CD8-positive, alpha-beta memory T cell (primary cell): ENCODE measurements around the gene PFDN1. TPM values are rescaled to one million over a fixed set of nuclear protein-coding genes. Genes with fewer than 3 reads are reported as not detected.

Experiments
- CTCF ChIA-PET: fragments of 350-600 bp; sonication (Branson Sonifier 250); formaldehyde crosslinking; loops from one replicate; lab custom pipeline; 2021; ENCODE audit warnings: antibody characterized with exemption; lab: Charles Lee
- POLR2A ChIA-PET: fragments of 350-600 bp; sonication (Branson Sonifier 250); formaldehyde crosslinking; loops from one replicate; lab custom pipeline; 2021; ENCODE audit warnings: antibody characterized with exemption; lab: Charles Lee
- DNase-seq, 5 donors: peaks; one replicate each; pipeline versions ENCODE4 v3.0.0 to v3.0.0-alpha.2; 2020 to 2022; ENCODE audit warnings: mixed read lengths in 1 of 5
- H3K27ac ChIP-seq: one replicate; pipeline ENCODE4 v1.7.0; 2013; ENCODE audit warnings: low read depth, mild to moderate bottlenecking, low read length, moderate library complexity
- H3K27me3 ChIP-seq: 2 replicates; pipeline ENCODE4 v1.7.0; 2013; ENCODE audit warnings: low read length, mild to moderate bottlenecking; ENCODE audit not compliant: insufficient read depth, poor library complexity, severe bottlenecking
- H3K36me3 ChIP-seq: 2 replicates; pipeline ENCODE4 v1.7.0; 2013; ENCODE audit warnings: mild to moderate bottlenecking, low read length, moderate library complexity; ENCODE audit not compliant: insufficient read depth
- H3K4me1 ChIP-seq: 2 replicates; pipeline ENCODE4 v1.7.0; 2013; ENCODE audit warnings: mild to moderate bottlenecking, low read length, moderate library complexity; ENCODE audit not compliant: insufficient read depth
- H3K4me3 ChIP-seq: 2 replicates; pipeline ENCODE4 v1.7.0; 2013; ENCODE audit warnings: mild to moderate bottlenecking, low read length
- H3K9me3 ChIP-seq: 2 replicates; pipeline ENCODE4 v1.7.0; 2013; ENCODE audit warnings: mild to moderate bottlenecking, low read length
- H3K27ac Mint-ChIP-seq, 8 donors: one replicate each; pipeline ENCODE4 v1.8.0; 2020 to 2021; ENCODE audit warnings: mixed read lengths in 8 of 8, mild to moderate bottlenecking in 6 of 8, inconsistent platforms in 3 of 8, moderate library complexity in 3 of 8
- H3K27me3 Mint-ChIP-seq, 2 donors: one replicate each; pipeline ENCODE4 v1.8.0; 2020 to 2021; ENCODE audit warnings: mixed read lengths in 2 of 2, mild to moderate bottlenecking in 1 of 2, moderate library complexity in 1 of 2
- H3K36me3 Mint-ChIP-seq, 3 donors: one replicate each; pipeline ENCODE4 v1.8.0; 2020 to 2021; ENCODE audit warnings: mixed read lengths in 3 of 3, inconsistent platforms in 1 of 3, mild to moderate bottlenecking in 1 of 3
- H3K4me1 Mint-ChIP-seq, 3 donors: one replicate each; pipeline ENCODE4 v1.8.0; 2020 to 2021; ENCODE audit warnings: mixed read lengths in 3 of 3, inconsistent platforms in 1 of 3, mild to moderate bottlenecking in 1 of 3
- H3K4me3 Mint-ChIP-seq, 7 donors: one replicate each; pipeline ENCODE4 v1.8.0; 2020 to 2021; ENCODE audit warnings: mixed read lengths in 7 of 7, mild to moderate bottlenecking in 6 of 7, moderate library complexity in 4 of 7, inconsistent platforms in 2 of 7
- H3K9me3 Mint-ChIP-seq, 5 donors: one replicate each; pipeline ENCODE4 v1.8.0; 2020 to 2022; ENCODE audit warnings: mixed read lengths in 5 of 5, mild to moderate bottlenecking in 3 of 5, moderate library complexity in 2 of 5, inconsistent platforms in 1 of 5
- polyA plus RNA-seq: library from polyadenylated mRNA; unstranded; fragments of 300-500 nt; fragmentation: Illumina TruSeq; gene quantifications from one replicate; pipeline ENCODE4 v1.2.3, GENCODE V29; 2021
- total RNA-seq, 2 experiments: library from RNA; stranded (reverse); gene quantifications; one replicate each; pipeline ENCODE4 v1.2.3, GENCODE V29; 2021

Gene PFDN1
- total and polyA plus RNA-seq, 3 experiments from 2014 or later, result 71.2 to 115 (median 73.2) TPM

DNA sequence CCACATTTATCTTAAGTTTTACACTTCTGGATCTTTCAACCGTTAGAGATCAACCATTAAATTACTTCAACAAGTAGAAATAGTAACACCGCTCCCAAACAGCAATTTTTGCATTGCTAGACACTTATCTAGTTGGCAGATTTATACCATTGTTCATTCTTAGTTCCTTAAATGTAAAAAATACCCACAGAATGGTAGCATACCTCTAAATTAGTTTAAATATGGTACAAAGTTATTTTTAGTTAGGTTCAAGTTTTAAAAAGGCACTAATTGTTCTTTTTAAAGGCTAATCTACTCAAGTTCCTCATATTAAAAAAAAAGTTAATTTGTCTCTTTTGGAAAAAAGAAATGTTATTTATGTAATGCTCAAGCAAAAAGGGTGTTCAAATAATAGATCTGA is 8.1 kb downstream of the PFDN1 start:
- peaks cover 5% of the 10 kb centered on the region for H3K36me3 ChIP-seq
- DNase-seq, result no peak
- ChIA-PET CTCF (no interaction called here), POLR2A (no interaction called here)
- H3K4me3 ChIP-seq, result no peak overlapping the region
- no peaks in the 10 kb centered on the region for H3K9me3 Mint-ChIP-seq
- H3K36me3 Mint-ChIP-seq, result peaks cover 0 to 33% (median 18%) of the 10 kb centered on the region in 3 donors
- no peak overlapping the region for H3K27ac ChIP-seq
- peaks cover 16% of the 10 kb centered on the region for H3K4me1 ChIP-seq
- no peaks in the 10 kb centered on the region for H3K27me3 ChIP-seq
- H3K27ac Mint-ChIP-seq, result no peak overlapping the region
- peaks cover 35 to 71% (median 63%) of the 10 kb centered on the region in 3 donors for H3K4me1 Mint-ChIP-seq
- no peak overlapping the region for H3K4me3 Mint-ChIP-seq
- H3K27me3 Mint-ChIP-seq, result no peaks in the 10 kb centered on the region
- no peaks in the 10 kb centered on the region for H3K9me3 ChIP-seq

DNA sequence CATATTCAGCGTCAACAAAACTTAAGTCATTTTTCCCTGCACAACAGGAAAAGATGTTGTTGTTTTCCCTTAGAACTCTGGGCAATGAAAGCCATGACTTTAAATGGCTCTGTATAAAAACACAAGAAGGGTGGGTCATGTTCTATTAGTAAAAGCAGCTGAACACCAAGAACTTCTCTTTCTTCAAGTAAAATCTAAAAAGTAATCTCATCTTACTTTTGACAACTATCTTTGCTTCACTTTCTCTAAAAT is 9.1 kb downstream of the PFDN1 start:
- H3K4me1 ChIP-seq, result peaks cover 16% of the 10 kb centered on the region
- Mint-ChIP-seq H3K4me1 (peaks cover 38 to 76% (median 69%) of the 10 kb centered on the region in 3 donors), H3K27ac (no peak overlapping the region), H3K27me3 (no peaks in the 10 kb centered on the region), H3K36me3 (peaks cover 0 to 26% (median 17%) of the 10 kb centered on the region in 3 donors), H3K9me3 (no peaks in the 10 kb centered on the region), H3K4me3 (no peak overlapping the region)
- no peak overlapping the region for H3K27ac ChIP-seq
- no peak overlapping the region for H3K4me3 ChIP-seq
- H3K36me3 ChIP-seq, result peaks cover 5% of the 10 kb centered on the region
- H3K9me3 ChIP-seq, result no peaks in the 10 kb centered on the region
- DNase-seq, result no peak
- CTCF ChIA-PET, result no interaction called here
- H3K27me3 ChIP-seq, result no peaks in the 10 kb centered on the region
- POLR2A ChIA-PET, result interaction anchor here (0.6 kb wide), 1 partner anchor 19 kb away, joined by 4 read pairs; no protein-coding TSS in a partner anchor

DNA sequence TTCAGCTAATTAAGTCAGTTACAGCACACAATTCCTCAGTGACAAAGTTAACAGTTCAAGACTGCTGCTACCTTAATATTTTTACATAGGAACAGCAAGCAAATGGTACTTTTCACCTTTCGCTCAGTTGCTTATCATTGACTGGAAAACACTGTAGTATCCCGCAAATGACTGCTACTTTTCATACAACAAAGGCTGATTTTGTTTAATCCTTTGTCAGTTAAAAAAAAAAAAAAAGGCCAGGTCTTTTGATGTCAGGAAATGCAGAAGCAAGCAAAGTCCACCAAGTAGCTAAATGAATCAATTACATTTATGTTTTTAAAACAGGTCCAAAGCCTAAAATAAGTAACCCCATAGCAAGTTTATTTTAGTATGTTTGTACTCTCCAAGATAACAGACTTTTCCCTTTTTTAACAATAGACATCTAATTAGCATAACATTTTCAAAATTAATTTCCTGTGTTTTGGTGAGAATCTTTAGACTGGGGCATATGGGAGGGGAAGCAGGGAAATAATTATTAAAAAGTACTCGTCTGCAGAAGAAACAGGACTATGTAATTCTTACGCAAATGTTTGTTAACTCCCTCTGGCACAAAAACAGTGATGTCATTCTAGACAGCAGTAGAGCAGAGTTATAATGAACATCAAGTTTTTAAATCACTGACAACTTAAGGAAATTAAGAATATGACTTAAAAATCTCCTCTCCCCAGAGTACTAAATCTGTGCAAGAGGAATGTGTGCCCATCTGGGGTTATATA is 9.6 kb downstream of the PFDN1 start:
- peak overlapping the region in 3 of 8 donors; percentile 1 to 26 (median 3) for H3K27ac Mint-ChIP-seq
- Histone ChIP-seq H3K36me3 (peaks cover 5% of the 10 kb centered on the region), H3K27me3 (no peaks in the 10 kb centered on the region), H3K9me3 (no peaks in the 10 kb centered on the region), H3K4me1 (peaks cover 16% of the 10 kb centered on the region), H3K4me3 (no peak overlapping the region), H3K27ac (no peak overlapping the region)
- peaks cover 0 to 25% (median 15%) of the 10 kb centered on the region in 3 donors for H3K36me3 Mint-ChIP-seq
- ChIA-PET CTCF (no interaction called here), POLR2A (interaction anchor here (0.6 to 0.7 kb wide), 2 partner anchors 19 to 149 kb away, joined by 3 to 4 read pairs; no protein-coding TSS in a partner anchor)
- no peak overlapping the region for H3K4me3 Mint-ChIP-seq
- peak in 1 of 5 donors; percentile 6 for DNase-seq
- peaks cover 38 to 76% (median 68%) of the 10 kb centered on the region in 3 donors for H3K4me1 Mint-ChIP-seq
- no peaks in the 10 kb centered on the region for H3K27me3 Mint-ChIP-seq
- no peaks in the 10 kb centered on the region for H3K9me3 Mint-ChIP-seq

DNA sequence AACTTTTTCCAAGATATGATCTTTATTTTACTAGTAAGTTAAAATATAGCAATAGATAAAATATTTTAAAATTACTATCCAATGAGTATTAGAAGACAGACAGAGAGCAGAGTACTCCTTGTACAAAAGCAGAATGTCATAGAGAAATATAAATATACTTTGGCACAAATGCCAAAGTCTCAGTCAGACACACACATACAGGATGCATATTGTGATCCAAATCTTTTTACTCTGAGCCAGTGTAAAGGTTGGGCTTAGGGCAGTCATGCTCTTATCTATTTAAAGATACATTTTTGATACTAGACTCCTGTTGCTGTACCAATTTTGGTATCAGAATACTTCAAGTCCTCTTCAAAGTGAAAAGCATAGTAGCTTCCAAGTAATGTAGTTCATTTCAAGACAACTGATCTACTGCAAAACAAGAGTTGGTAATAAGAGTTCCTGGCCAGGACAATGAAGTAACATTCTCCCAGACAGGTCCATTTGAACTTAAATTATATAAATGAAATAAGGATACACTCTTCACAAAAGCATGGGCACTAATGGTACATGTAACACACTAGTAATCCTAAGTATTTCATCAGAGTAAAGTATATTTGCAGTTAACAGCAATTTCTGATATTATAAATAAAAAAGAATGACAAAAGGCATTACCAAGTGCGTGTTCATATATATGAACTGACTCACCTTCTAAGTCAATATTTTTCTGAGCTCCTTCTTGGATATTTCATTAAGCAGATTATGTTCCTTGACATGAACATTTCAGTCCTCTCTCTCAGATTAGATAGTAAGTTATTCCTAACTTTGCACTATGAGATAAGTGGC is 10.5 kb downstream of the PFDN1 start:
- Histone ChIP-seq H3K4me1 (peaks cover 16% of the 10 kb centered on the region), H3K27ac (no peak overlapping the region), H3K9me3 (no peaks in the 10 kb centered on the region), H3K4me3 (no peak overlapping the region), H3K36me3 (peaks cover 5% of the 10 kb centered on the region), H3K27me3 (no peaks in the 10 kb centered on the region)
- CTCF ChIA-PET, result no interaction called here
- no peak for DNase-seq
- Mint-ChIP-seq H3K27ac (peak overlapping the region in 1 of 8 donors; percentile 13), H3K27me3 (no peaks in the 10 kb centered on the region), H3K4me1 (peaks cover 41 to 73% (median 70%) of the 10 kb centered on the region in 3 donors), H3K4me3 (no peak overlapping the region), H3K36me3 (peaks cover 0 to 23% (median 15%) of the 10 kb centered on the region in 3 donors), H3K9me3 (no peaks in the 10 kb centered on the region)
- POLR2A ChIA-PET, result interaction anchor here (0.7 kb wide), 1 partner anchor 148 kb away, joined by 3 read pairs; no protein-coding TSS in a partner anchor

DNA sequence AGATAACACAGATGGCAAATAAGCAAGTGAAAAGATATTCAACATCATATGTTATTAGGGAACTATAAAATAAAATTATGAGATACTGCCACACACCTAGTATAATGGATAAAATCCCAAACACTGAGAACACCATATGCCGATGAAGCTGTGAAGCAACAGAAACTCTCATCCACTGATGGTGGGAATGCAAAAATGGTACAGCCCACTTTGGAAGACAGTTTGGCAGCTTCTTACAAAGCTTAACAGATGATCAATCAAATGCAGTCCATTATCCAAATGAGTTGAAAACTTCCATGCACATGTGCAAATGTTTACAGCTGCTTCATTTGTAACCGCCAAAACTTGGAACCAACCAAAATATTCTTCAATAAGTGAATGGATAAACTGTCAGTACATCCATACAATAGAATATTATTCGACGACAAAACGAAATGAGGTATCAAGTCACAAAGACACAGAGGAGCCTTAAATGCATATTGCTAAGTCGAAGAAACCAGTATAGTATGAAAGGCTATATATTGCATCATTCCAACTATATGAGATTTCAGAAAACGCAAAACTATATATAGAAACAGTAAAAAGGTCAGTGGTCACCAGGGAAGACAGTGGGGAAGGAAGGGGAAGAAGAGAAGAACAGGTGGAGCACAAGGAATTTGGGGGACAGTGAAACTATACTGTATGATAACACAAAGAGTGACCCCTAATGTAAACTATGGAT is 14.9 kb downstream of the PFDN1 start:
- no peak overlapping the region for H3K27ac Mint-ChIP-seq
- no peaks in the 10 kb centered on the region for H3K27me3 ChIP-seq
- peaks cover 24 to 51% (median 48%) of the 10 kb centered on the region in 3 donors for H3K4me1 Mint-ChIP-seq
- peaks cover 0 to 15% (median 4%) of the 10 kb centered on the region in 3 donors for H3K36me3 Mint-ChIP-seq
- H3K9me3 Mint-ChIP-seq, result no peaks in the 10 kb centered on the region
- H3K4me1 ChIP-seq, result peaks cover 7% of the 10 kb centered on the region
- ChIA-PET POLR2A (no interaction called here), CTCF (no interaction called here)
- no peak overlapping the region for H3K4me3 Mint-ChIP-seq
- no peaks in the 10 kb centered on the region for H3K27me3 Mint-ChIP-seq
- no peaks in the 10 kb centered on the region for H3K36me3 ChIP-seq
- H3K9me3 ChIP-seq, result no peaks in the 10 kb centered on the region
- H3K4me3 ChIP-seq, result no peak overlapping the region
- H3K27ac ChIP-seq, result no peak overlapping the region
- no peak for DNase-seq

DNA sequence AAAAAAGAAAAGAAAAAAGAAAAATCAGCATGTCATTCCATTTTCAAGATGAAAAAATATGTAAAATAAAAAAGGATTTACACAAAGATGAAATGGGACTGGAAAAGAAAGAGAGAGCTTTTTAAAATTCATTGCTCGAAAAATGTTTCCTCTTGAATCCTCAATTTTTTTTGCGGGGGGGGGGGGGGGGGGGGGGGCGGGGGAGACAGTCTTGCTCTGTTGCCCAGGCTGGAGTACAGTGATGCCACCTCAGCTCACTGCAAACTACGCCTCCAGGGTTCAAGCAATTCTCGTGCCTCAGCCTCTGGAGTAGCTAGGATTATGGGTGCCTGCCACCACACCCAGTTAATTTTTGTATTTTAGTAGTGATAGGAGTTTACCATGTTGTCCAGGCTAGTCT is 16.5 kb downstream of the PFDN1 start:
- Mint-ChIP-seq H3K27ac (peak overlapping the region in 1 of 8 donors; percentile 12), H3K4me1 (peaks cover 21 to 49% (median 38%) of the 10 kb centered on the region in 3 donors), H3K27me3 (no peaks in the 10 kb centered on the region), H3K4me3 (no peak overlapping the region), H3K36me3 (peaks cover 0 to 10% (median 4%) of the 10 kb centered on the region in 3 donors), H3K9me3 (no peaks in the 10 kb centered on the region)
- Histone ChIP-seq H3K4me3 (no peak overlapping the region), H3K36me3 (no peaks in the 10 kb centered on the region), H3K9me3 (no peaks in the 10 kb centered on the region), H3K27me3 (no peaks in the 10 kb centered on the region), H3K4me1 (no peaks in the 10 kb centered on the region), H3K27ac (no peak overlapping the region)
- ChIA-PET POLR2A (no interaction called here), CTCF (no interaction called here)
- DNase-seq, result no peak

DNA sequence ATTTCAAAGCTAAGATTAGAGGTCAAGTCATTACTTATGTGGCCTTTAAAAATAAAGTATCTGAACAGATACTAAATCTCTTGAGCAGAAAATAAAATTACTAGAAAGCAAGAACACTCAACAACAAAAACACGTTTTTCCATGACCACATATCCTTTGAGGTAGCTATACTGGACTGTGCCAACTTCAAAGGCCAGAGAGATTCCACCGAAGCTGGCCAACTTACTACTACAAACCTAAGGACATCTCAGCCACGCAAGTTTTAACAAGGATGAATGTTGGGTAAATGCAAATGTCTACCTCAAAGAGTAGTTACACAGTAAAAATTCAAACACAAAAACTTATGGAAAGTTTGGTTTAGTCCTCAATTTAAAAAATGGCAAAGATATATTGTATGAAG is 18.9 kb downstream of the PFDN1 start:
- H3K9me3 ChIP-seq, result no peaks in the 10 kb centered on the region
- Mint-ChIP-seq H3K9me3 (no peaks in the 10 kb centered on the region), H3K27me3 (no peaks in the 10 kb centered on the region), H3K4me1 (peaks cover 10 to 33% (median 26%) of the 10 kb centered on the region in 3 donors), H3K27ac (no peak overlapping the region), H3K36me3 (peaks cover 0 to 18% (median 1%) of the 10 kb centered on the region in 3 donors), H3K4me3 (no peak overlapping the region)
- H3K36me3 ChIP-seq, result no peaks in the 10 kb centered on the region
- CTCF ChIA-PET, result no interaction called here
- POLR2A ChIA-PET, result no interaction called here
- no peaks in the 10 kb centered on the region for H3K27me3 ChIP-seq
- no peak overlapping the region for H3K27ac ChIP-seq
- no peak overlapping the region for H3K4me3 ChIP-seq
- H3K4me1 ChIP-seq, result no peaks in the 10 kb centered on the region
- DNase-seq, result no peak
